NOMO-1 treated with dmso at 0.1 percent for 144 hours (cell line): Measurements from ENCODE around the gene U2AF1L4.
"Not testable (repeated sequence)": the region's sequence is repeated elsewhere in the genome, so short reads cannot be mapped to it uniquely, and the experiment has no call there.

Experiments used
- DNase-seq: peaks from one replicate; lab custom pipeline; 2025; ENCODE audit not compliant: unreplicated experiment; lab: John Stamatoyannopoulos, UW

Gene U2AF1L4

GRCh38 chr19:35727956-35728706 lies 17.1 kb downstream of the U2AF1L4 start:
- DNase-seq: no peak

GRCh38 chr19:35727053-35727955 lies 17.9 kb downstream of the U2AF1L4 start:
- no peak for DNase-seq

- DNase-seq: no peak
Observed at GRCh38 chr19:35725216-35725861, 19.9 kb downstream of the U2AF1L4 start.

GRCh38 chr19:35724560-35724959 lies 20.7 kb downstream of the U2AF1L4 start:
- no peak for DNase-seq

GRCh38 chr19:35724132-35724531 lies 21.1 kb downstream of the U2AF1L4 start:
- not testable (repeated sequence) for DNase-seq

GRCh38 chr19:35723671-35724070 lies 21.5 kb downstream of the U2AF1L4 start:
- no peak for DNase-seq

GRCh38 chr19:35722897-35723296 lies 22.3 kb downstream of the U2AF1L4 start:
- no peak for DNase-seq

- no peak for DNase-seq
Observed at GRCh38 chr19:35722461-35722860, 22.8 kb downstream of the U2AF1L4 start.

GRCh38 chr19:35721374-35721773 lies 23.8 kb downstream of the U2AF1L4 start:
- no peak for DNase-seq

GRCh38 chr19:35720648-35721047 lies 24.6 kb downstream of the U2AF1L4 start:
- DNase-seq: no peak

GRCh38 chr19:35720163-35720524 lies 25.1 kb downstream of the U2AF1L4 start:
- DNase-seq: no peak

- DNase-seq: no peak
Observed at GRCh38 chr19:35719402-35720162, 25.6 kb downstream of the U2AF1L4 start.

GRCh38 chr19:35718345-35719041 lies 26.7 kb downstream of the U2AF1L4 start:
- DNase-seq: no peak

GRCh38 chr19:35717665-35718344 lies 27.4 kb downstream of the U2AF1L4 start, which contains the start of gene KMT2B:
Gene KMT2B (plus strand): TSS chr19:35718003. CDS start chr19:35718019, 16 bp downstream.
- DNase-seq: no peak

GRCh38 chr19:35716801-35717664 lies 28.2 kb downstream of the U2AF1L4 start:
- peak; percentile 96 for DNase-seq

GRCh38 chr19:35715981-35716800 lies 29.0 kb downstream of the U2AF1L4 start:
- DNase-seq: no peak

GRCh38 chr19:35715355-35715809 lies 29.8 kb downstream of the U2AF1L4 start:
- DNase-seq: no peak
